Mucosa of descending colon (tissue), 3 donors: ENCODE data around the gene DEGS2. TPM values are rescaled to one million over a fixed set of nuclear protein-coding genes. Genes with fewer than 3 reads are reported as not detected.

Source experiments
- ATAC-seq: fragments of 200-7000 bp; cut with Tn5 transposase; one replicate; pipeline ENCODE4 v1.9.1; 2020; ENCODE audit warnings: mild to moderate bottlenecking, moderate library complexity
- DNase-seq, 3 donors: peaks; one replicate each; pipeline ENCODE4 v3.0.0-alpha.2; 2020
- H3K36me3 ChIP-seq: fragments of 200-600 bp; one replicate; pipeline ENCODE4 v1.8.0; 2021; ENCODE audit warnings: low read depth, mild to moderate bottlenecking
- H3K4me1 ChIP-seq: fragments of 200-600 bp; one replicate; pipeline ENCODE4 v1.8.0; 2021; ENCODE audit warnings: low read depth, mild to moderate bottlenecking
- H3K4me3 ChIP-seq: fragments of 200-600 bp; one replicate; pipeline ENCODE4 v1.8.0; 2021; ENCODE audit warnings: mild to moderate bottlenecking
- H3K9me3 ChIP-seq: fragments of 200-600 bp; one replicate; pipeline ENCODE4 v1.8.0; 2021; ENCODE audit warnings: mild to moderate bottlenecking
- intact Hi-C, 2 donors: fragments of 100-400 bp; cut with DNase I in 1 of 2; cut with micrococcal nuclease in 1 of 2; formaldehyde crosslinking; loops; one replicate each; pipeline versions ENCODE4 v1.11.0 to v1.11.1; 2022; cut with DNase I, micrococcal nuclease
- total RNA-seq, 3 donors: library from RNA; stranded (reverse); fragmentation: NEBNext Ultra II Directional in 2 of 3; extraction: Animal tissue kit (Norgen Biotek cat#: 25700) in 2 of 3; gene quantifications; one replicate each; pipeline versions ENCODE4 v1.2.1 to v1.2.4, GENCODE V29; 2021 to 2023
- TF ChIP-seq, protein P1 (sequence below): fragments of 200-600 bp; IDR thresholded peaks from one replicate; pipeline ENCODE4 v1.8.0; 2022; ENCODE audit warnings: antibody characterized with exemption, mild to moderate bottlenecking
- donor health status: DM: no; HTN: no; CAD: no; lungs with moderate emphysema.
- donor health status: DM: no; HTN: no; CAD: no.
- donor health status: DM: no; HTN: yes; CAD: no.

DEGS2 gene
- total RNA-seq, 3 donors from 2014 or later, result 6.2 to 28.5 (median 27.9) TPM

GRCh38 chr14:100109594-100109955, 49.9 kb downstream of the DEGS2 start:
- H3K4me1 ChIP-seq, result peaks cover 7% of the 10 kb centered on the region
- H3K4me3 ChIP-seq, result no peak overlapping the region
- DNase-seq (no peak), ATAC-seq (no peak)
- intact Hi-C loops, result loop anchor here (5.0 kb wide), 1 partner anchor 127 kb away; no protein-coding TSS in a partner anchor
- no peaks in the 10 kb centered on the region for H3K36me3 ChIP-seq
- H3K9me3 ChIP-seq, result no peaks in the 10 kb centered on the region
- TF ChIP-seq, protein P1, sequence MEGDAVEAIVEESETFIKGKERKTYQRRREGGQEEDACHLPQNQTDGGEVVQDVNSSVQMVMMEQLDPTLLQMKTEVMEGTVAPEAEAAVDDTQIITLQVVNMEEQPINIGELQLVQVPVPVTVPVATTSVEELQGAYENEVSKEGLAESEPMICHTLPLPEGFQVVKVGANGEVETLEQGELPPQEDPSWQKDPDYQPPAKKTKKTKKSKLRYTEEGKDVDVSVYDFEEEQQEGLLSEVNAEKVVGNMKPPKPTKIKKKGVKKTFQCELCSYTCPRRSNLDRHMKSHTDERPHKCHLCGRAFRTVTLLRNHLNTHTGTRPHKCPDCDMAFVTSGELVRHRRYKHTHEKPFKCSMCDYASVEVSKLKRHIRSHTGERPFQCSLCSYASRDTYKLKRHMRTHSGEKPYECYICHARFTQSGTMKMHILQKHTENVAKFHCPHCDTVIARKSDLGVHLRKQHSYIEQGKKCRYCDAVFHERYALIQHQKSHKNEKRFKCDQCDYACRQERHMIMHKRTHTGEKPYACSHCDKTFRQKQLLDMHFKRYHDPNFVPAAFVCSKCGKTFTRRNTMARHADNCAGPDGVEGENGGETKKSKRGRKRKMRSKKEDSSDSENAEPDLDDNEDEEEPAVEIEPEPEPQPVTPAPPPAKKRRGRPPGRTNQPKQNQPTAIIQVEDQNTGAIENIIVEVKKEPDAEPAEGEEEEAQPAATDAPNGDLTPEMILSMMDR, result no peak

- Histone ChIP-seq H3K4me1 (peaks cover 7% of the 10 kb centered on the region), H3K36me3 (no peaks in the 10 kb centered on the region), H3K9me3 (no peaks in the 10 kb centered on the region), H3K4me3 (no peak overlapping the region)
- TF ChIP-seq, protein P1, result no peak
- intact Hi-C loops, result loop anchor here (5.0 kb wide), 1 partner anchor 127 kb away; no protein-coding TSS in a partner anchor
- DNase-seq, result no peak
- no peak for ATAC-seq
Measured at GRCh38 chr14:100108840-100109593, 50.4 kb downstream of the DEGS2 start.

GRCh38 chr14:100108042-100108825, 51.2 kb downstream of the DEGS2 start:
- H3K4me1 ChIP-seq, result peaks cover 10% of the 10 kb centered on the region
- intact Hi-C loops, result loop anchor here (5.0 kb wide), 1 partner anchor 126 kb away; no protein-coding TSS in a partner anchor
- no peaks in the 10 kb centered on the region for H3K9me3 ChIP-seq
- ATAC-seq, result peak; percentile 86
- H3K4me3 ChIP-seq, result no peak overlapping the region
- DNase-seq, result peak; percentile 80 to 90 (median 88)
- TF ChIP-seq, protein P1, result peak; percentile 64
- H3K36me3 ChIP-seq, result no peaks in the 10 kb centered on the region

- intact Hi-C loops, result loop anchor here (5.0 kb wide), 1 partner anchor 125 kb away; no protein-coding TSS in a partner anchor
- no peak for ATAC-seq
Measured at GRCh38 chr14:100107236-100107635, 52.2 kb downstream of the DEGS2 start.

More at GRCh38 chr14:100107236-100107635, 52.2 kb downstream of the DEGS2 start:
- no peak for DNase-seq
- TF ChIP-seq, protein P1, result no peak
- no peaks in the 10 kb centered on the region for H3K9me3 ChIP-seq
- peaks cover 14% of the 10 kb centered on the region for H3K4me1 ChIP-seq
- no peak overlapping the region for H3K4me3 ChIP-seq
- H3K36me3 ChIP-seq, result no peaks in the 10 kb centered on the region
